Trophoblast cell (in vitro differentiated cells and primary cell): ENCODE measurements around the gene OR8G1.

ENCODE experiments used
- DNase-seq, 2 donors: peaks; one replicate each; pipeline ENCODE4 v3.0.0-alpha.2; 2016
- H2AFZ ChIP-seq: 2 replicates; pipeline ENCODE4 v1.6.1; 2013; ENCODE audit warnings: low read length, moderate library complexity, mild to moderate bottlenecking; ENCODE audit not compliant: insufficient read depth, poor library complexity
- H2AK5ac ChIP-seq: 2 replicates; pipeline ENCODE4 v1.6.1; 2013; ENCODE audit warnings: mild to moderate bottlenecking, low read length
- H2BK120ac ChIP-seq: 2 replicates; pipeline ENCODE4 v1.6.1; 2013; ENCODE audit warnings: low read length, mild to moderate bottlenecking, moderate library complexity; ENCODE audit not compliant: insufficient read depth, poor library complexity
- H2BK12ac ChIP-seq: 2 replicates; pipeline ENCODE4 v1.6.1; 2013; ENCODE audit warnings: mild to moderate bottlenecking, low read length, moderate library complexity
- H2BK5ac ChIP-seq: 2 replicates; pipeline ENCODE4 v1.6.1; 2013; ENCODE audit warnings: low read length, low read depth, moderate library complexity, mild to moderate bottlenecking; ENCODE audit not compliant: poor library complexity
- H3K14ac ChIP-seq: 2 replicates; pipeline ENCODE4 v1.6.1; 2013; ENCODE audit warnings: mild to moderate bottlenecking, low read length
- H3K18ac ChIP-seq: 2 replicates; pipeline ENCODE4 v1.6.1; 2013; ENCODE audit warnings: mild to moderate bottlenecking, low read length
- H3K23ac ChIP-seq: 2 replicates; pipeline ENCODE4 v1.6.1; 2013; ENCODE audit warnings: low read length
- H3K27ac ChIP-seq: 2 replicates; pipeline ENCODE4 v1.5.1; 2013; ENCODE audit warnings: low read depth, mild to moderate bottlenecking, inconsistent platforms, low read length, moderate library complexity
- H3K27me3 ChIP-seq: 2 replicates; pipeline ENCODE4 v1.6.1; 2013; ENCODE audit warnings: inconsistent platforms, mild to moderate bottlenecking, low read length, moderate library complexity; ENCODE audit not compliant: insufficient read depth
- H3K36me3 ChIP-seq, 2 experiments: 1 replicate in 1 of 2; 2 replicates in 1 of 2; pipeline ENCODE4 v1.6.1; 2013; ENCODE audit warnings: low read length in 2 of 2, mild to moderate bottlenecking in 2 of 2, moderate library complexity in 1 of 2; ENCODE audit not compliant: insufficient read depth in 2 of 2, control insufficient read depth in 1 of 2
- H3K4ac ChIP-seq: 2 replicates; pipeline ENCODE4 v1.6.1; 2013; ENCODE audit warnings: low read depth, mild to moderate bottlenecking, low read length, moderate library complexity
- H3K4me1 ChIP-seq, 2 experiments: 1 replicate in 1 of 2; 2 replicates in 1 of 2; pipeline ENCODE4 v1.6.1; 2013; ENCODE audit warnings: low read length in 2 of 2, mild to moderate bottlenecking in 2 of 2, moderate library complexity in 1 of 2; ENCODE audit not compliant: insufficient read depth in 2 of 2, control insufficient read depth in 1 of 2
- H3K4me2 ChIP-seq: 2 replicates; pipeline ENCODE4 v1.6.1; 2013; ENCODE audit warnings: inconsistent platforms, mild to moderate bottlenecking, low read length, moderate library complexity
- H3K4me3 ChIP-seq: 2 replicates; pipeline ENCODE4 v1.5.1; 2013; ENCODE audit warnings: mild to moderate bottlenecking, low read depth, low read length, inconsistent platforms
- H3K79me1 ChIP-seq: one replicate; pipeline ENCODE4 v1.6.1; 2013; ENCODE audit warnings: low read length
- H3K79me2 ChIP-seq: 2 replicates; pipeline ENCODE4 v1.6.1; 2013; ENCODE audit warnings: low read length, mild to moderate bottlenecking; ENCODE audit not compliant: control insufficient read depth, insufficient read depth, poor library complexity
- H3K9ac ChIP-seq: 2 replicates; pipeline ENCODE4 v1.6.1; 2013; ENCODE audit warnings: mild to moderate bottlenecking, low read length
- H3K9me3 ChIP-seq: 2 replicates; pipeline ENCODE4 v1.6.1; 2013; ENCODE audit warnings: low read depth, mild to moderate bottlenecking, control low read depth, inconsistent platforms, low read length; ENCODE audit not compliant: insufficient read depth
- H4K12ac ChIP-seq: 2 replicates; pipeline ENCODE4 v1.6.1; 2013; ENCODE audit warnings: low read depth, mild to moderate bottlenecking, low read length, moderate library complexity
- H4K8ac ChIP-seq: 2 replicates; pipeline ENCODE4 v1.6.1; 2013; ENCODE audit warnings: low read depth, mild to moderate bottlenecking, low read length, moderate library complexity
- H4K91ac ChIP-seq: one replicate; pipeline ENCODE4 v1.6.1; 2013; ENCODE audit warnings: low read depth, mild to moderate bottlenecking, low read length, moderate library complexity
- WGBS: extraction: QIAGEN DNeasy Blood & Tissue Kit; methylation state at CpG from one replicate; pipeline ENCODE4 v1.1.7; 2013; ENCODE audit warnings: missing lambda C conversion rate; ENCODE audit not compliant: insufficient read length, insufficient coverage; ENCODE audit errors: extremely low coverage; 5-methylcytosine and 5-hydroxymethylcytosine counted together

OR8G1 gene

GRCh38 chr11:124210421-124210820 is 30.5 kb upstream of the OR8G1 start:
- Histone ChIP-seq H3K4me3 (no peak overlapping the region), H3K4me1 (no peaks in the 10 kb centered on the region), H3K79me1 (no peaks in the 10 kb centered on the region), H3K4ac (no peak overlapping the region), H3K9ac (no peak overlapping the region), H3K9me3 (no peaks in the 10 kb centered on the region), H4K12ac (no peak overlapping the region), H3K4me2 (no peak overlapping the region), H3K14ac (no peak overlapping the region), H2BK120ac (no peak overlapping the region), H2BK5ac (no peak overlapping the region), H3K27me3 (no peaks in the 10 kb centered on the region), H3K36me3 (no peaks in the 10 kb centered on the region), H3K79me2 (no peaks in the 10 kb centered on the region), H2BK12ac (no peak overlapping the region), H3K27ac (no peak overlapping the region), H3K18ac (no peak overlapping the region), H2AK5ac (no peak overlapping the region), H4K8ac (no peak overlapping the region), H3K23ac (no peak overlapping the region), H2AFZ (no peak overlapping the region), H4K91ac (no peak overlapping the region)
- no peak for DNase-seq
- whole genome bisulfite sequencing = no CpG with 5 or more reads among the region's 5 CpGs

GRCh38 chr11:124211321-124211720 is 29.6 kb upstream of the OR8G1 start:
- Histone ChIP-seq H3K4me1 (no peaks in the 10 kb centered on the region), H3K23ac (no peak overlapping the region), H3K9ac (no peak overlapping the region), H3K79me1 (no peaks in the 10 kb centered on the region), H3K4me2 (no peak overlapping the region), H2BK5ac (no peak overlapping the region), H4K8ac (no peak overlapping the region), H2AK5ac (no peak overlapping the region), H3K18ac (no peak overlapping the region), H3K27me3 (no peaks in the 10 kb centered on the region), H3K4ac (no peak overlapping the region), H3K36me3 (no peaks in the 10 kb centered on the region), H3K9me3 (no peaks in the 10 kb centered on the region), H4K12ac (no peak overlapping the region), H3K79me2 (no peaks in the 10 kb centered on the region), H2BK12ac (no peak overlapping the region), H4K91ac (no peak overlapping the region), H2BK120ac (no peak overlapping the region), H3K4me3 (no peak overlapping the region), H2AFZ (no peak overlapping the region), H3K14ac (no peak overlapping the region), H3K27ac (no peak overlapping the region)
- DNase-seq = no peak

DNA sequence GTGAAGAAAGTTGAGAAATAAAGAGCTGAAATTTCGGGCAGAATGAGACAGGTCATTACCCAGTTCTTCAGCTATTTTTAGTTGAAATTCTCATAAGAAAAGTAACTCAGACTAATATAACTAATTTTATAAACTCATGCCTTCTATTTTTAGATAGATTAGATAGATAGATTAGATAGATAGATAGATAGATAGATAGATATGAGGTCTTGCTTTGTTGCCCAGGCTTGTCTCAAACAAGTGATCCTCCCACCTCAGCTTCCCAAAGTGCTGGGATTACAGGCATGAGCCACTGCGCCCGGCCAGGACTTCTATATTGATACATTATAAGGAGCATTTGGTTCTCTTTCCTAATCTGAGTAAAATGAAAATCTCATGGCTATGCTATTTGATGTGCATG is 26.9 kb upstream of the OR8G1 start:
- H3K36me3 ChIP-seq = no peaks in the 10 kb centered on the region
- H3K18ac ChIP-seq = no peak overlapping the region
- H4K12ac ChIP-seq = no peak overlapping the region
- H3K23ac ChIP-seq = no peak overlapping the region
- H2AK5ac ChIP-seq = no peak overlapping the region
- H4K8ac ChIP-seq = no peak overlapping the region
- DNase-seq = no peak
- no peak overlapping the region for H2BK120ac ChIP-seq
- H3K79me2 ChIP-seq = no peaks in the 10 kb centered on the region
- no peaks in the 10 kb centered on the region for H3K79me1 ChIP-seq
- H3K9ac ChIP-seq = no peak overlapping the region
- H3K9me3 ChIP-seq = no peaks in the 10 kb centered on the region
- no peaks in the 10 kb centered on the region for H3K27me3 ChIP-seq
- no peak overlapping the region for H3K4me3 ChIP-seq
- no peak overlapping the region for H3K4me2 ChIP-seq
- H4K91ac ChIP-seq = no peak overlapping the region
- no peak overlapping the region for H2BK5ac ChIP-seq
- H3K14ac ChIP-seq = no peak overlapping the region
- H3K4ac ChIP-seq = no peak overlapping the region
- no peaks in the 10 kb centered on the region for H3K4me1 ChIP-seq
- H2BK12ac ChIP-seq = no peak overlapping the region
- no peak overlapping the region for H2AFZ ChIP-seq
- WGBS = no CpG with 5 or more reads among the region's 3 CpGs
- no peak overlapping the region for H3K27ac ChIP-seq

DNA sequence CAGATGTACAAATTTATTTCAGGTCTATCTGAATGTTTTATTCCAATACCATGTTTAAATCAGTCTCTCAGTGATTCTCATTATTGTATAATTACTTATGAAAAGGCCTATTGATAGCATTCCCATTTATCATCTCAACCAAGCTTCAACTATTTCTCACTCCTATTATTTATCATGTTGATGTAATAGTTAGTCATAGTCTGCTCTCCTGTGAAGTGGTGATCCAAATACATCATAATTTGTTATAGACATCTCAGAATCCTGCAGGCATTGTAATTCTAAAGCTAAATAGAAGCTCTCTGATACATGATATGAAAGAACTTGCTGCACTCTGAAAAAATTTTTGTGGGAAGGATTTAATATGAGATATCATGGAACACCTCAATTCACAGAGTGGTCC is 21.8 kb upstream of the OR8G1 start:
- Histone ChIP-seq H3K14ac (no peak overlapping the region), H3K4me2 (no peak overlapping the region)

GRCh38 chr11:124222407-124222806 is 18.5 kb upstream of the OR8G1 start:
- H4K12ac ChIP-seq = no peak overlapping the region
- H3K18ac ChIP-seq = no peak overlapping the region
- no peak overlapping the region for H3K4me3 ChIP-seq
- no peak overlapping the region for H3K27ac ChIP-seq
- H3K4me1 ChIP-seq = no peaks in the 10 kb centered on the region
- H2AFZ ChIP-seq = no peak overlapping the region
- no peak overlapping the region for H3K4me2 ChIP-seq
- H3K79me2 ChIP-seq = no peaks in the 10 kb centered on the region
- H2BK5ac ChIP-seq = no peak overlapping the region
- H3K9ac ChIP-seq = no peak overlapping the region
- no peak overlapping the region for H2BK12ac ChIP-seq
- H2AK5ac ChIP-seq = no peak overlapping the region
- H3K14ac ChIP-seq = no peak overlapping the region
- no peak overlapping the region for H4K8ac ChIP-seq
- H3K36me3 ChIP-seq = no peaks in the 10 kb centered on the region
- H3K23ac ChIP-seq = no peak overlapping the region
- no peak overlapping the region for H4K91ac ChIP-seq
- H3K9me3 ChIP-seq = no peaks in the 10 kb centered on the region
- H3K27me3 ChIP-seq = no peaks in the 10 kb centered on the region
- no CpG with 5 or more reads among the region's 2 CpGs for WGBS
- H2BK120ac ChIP-seq = no peak overlapping the region
- H3K79me1 ChIP-seq = no peaks in the 10 kb centered on the region
- no peak for DNase-seq
- no peak overlapping the region for H3K4ac ChIP-seq

More for the DNA sequence above, 21.8 kb upstream of the OR8G1 start:
- Histone ChIP-seq H3K18ac (no peak overlapping the region), H3K4me1 (no peaks in the 10 kb centered on the region), H2AFZ (no peak overlapping the region), H3K79me2 (no peaks in the 10 kb centered on the region), H3K27ac (no peak overlapping the region), H3K9ac (no peak overlapping the region), H3K27me3 (no peaks in the 10 kb centered on the region), H3K36me3 (no peaks in the 10 kb centered on the region), H2AK5ac (no peak overlapping the region), H3K4ac (no peak overlapping the region), H4K12ac (no peak overlapping the region), H4K8ac (no peak overlapping the region), H2BK120ac (no peak overlapping the region), H3K79me1 (no peaks in the 10 kb centered on the region), H2BK12ac (no peak overlapping the region), H4K91ac (no peak overlapping the region), H2BK5ac (no peak overlapping the region), H3K23ac (no peak overlapping the region), H3K9me3 (no peaks in the 10 kb centered on the region), H3K4me3 (no peak overlapping the region)
- DNase-seq = no peak
